ENCODE results near the gene DDX39B.
A peak's percentile ranks its signal among the peaks of the same experiment; 100 is the strongest.
"Not testable (repeated sequence)": the region's sequence is repeated elsewhere in the genome, so short reads cannot be mapped to it uniquely, and the experiment has no call there.

The DDX39B gene

DNA sequence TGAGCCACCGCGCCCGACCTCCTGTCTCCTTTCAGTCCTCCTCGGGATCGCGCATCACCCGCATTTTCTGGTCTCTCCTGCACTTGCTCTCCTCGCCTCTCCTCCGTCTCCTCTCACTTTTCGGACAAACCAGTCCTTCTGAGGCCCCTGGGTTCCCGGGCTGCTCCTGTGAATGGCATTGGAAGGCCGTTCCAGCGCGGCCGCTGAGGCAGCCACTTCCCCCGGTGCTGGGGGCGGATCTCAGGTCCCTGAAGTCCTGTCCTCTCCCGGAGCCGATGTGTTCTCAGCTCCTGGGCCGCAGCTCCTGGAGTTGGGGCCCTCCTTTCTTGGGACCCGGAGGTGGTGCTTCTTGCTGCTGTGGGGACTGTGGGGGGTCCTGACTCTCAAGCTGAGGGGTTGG lies 43.1 kb downstream of the DDX39B start:
- TF ChIP-seq CTCF (conservative IDR thresholded peaks at IDR 0.05): no peak

GRCh38 chr6:31497531-31498476 lies 44.0 kb downstream of the DDX39B start, which contains the start of gene MICB:
MICB (plus strand) TSS chr6:31498145; CDS start chr6:31498194, 49 bp downstream.
- no peak within 1 kb of the TSS for H3K27ac ChIP-seq
- TF ChIP-seq CTCF (conservative IDR thresholded peaks at IDR 0.05): no peak

More for the DNA sequence above, 43.1 kb downstream of the DDX39B start:
- no peak overlapping the region for H3K27ac ChIP-seq

- not testable (repeated sequence) for H3K27ac ChIP-seq
Observed at GRCh38 chr6:31496826-31497225, 45.0 kb downstream of the DDX39B start.

DNA sequence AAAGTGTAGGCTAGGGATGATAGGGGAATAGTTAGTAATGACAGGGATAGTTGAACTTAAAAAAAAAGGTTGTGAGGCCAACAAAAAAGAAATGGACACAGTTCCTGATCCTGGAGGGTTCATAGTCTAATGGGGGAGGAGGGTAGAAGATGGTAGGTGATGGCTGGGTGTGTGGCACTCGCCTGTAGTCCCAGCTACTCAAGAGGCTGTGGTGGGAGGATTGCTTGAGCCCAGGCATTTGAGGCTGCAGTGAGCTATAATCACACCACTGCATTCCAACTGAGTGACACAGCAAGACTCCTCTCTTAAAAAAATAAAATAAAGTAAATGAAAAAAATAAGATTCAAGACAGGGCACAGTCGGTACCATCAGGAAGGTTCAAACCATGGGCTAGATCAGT lies 46.2 kb downstream of the DDX39B start:
- H3K27ac ChIP-seq: no peak overlapping the region
- TF ChIP-seq CTCF (conservative IDR thresholded peaks at IDR 0.05): no peak

GRCh38 chr6:31493875-31494694 lies 47.7 kb downstream of the DDX39B start:
- H3K27ac ChIP-seq: no peak overlapping the region
- peak; percentile 92 for TF ChIP-seq CTCF (conservative IDR thresholded peaks at IDR 0.05)

GRCh38 chr6:31493550-31493874 lies 48.3 kb downstream of the DDX39B start:
- not testable (repeated sequence) for H3K27ac ChIP-seq

GRCh38 chr6:31490115-31490873 lies 51.5 kb downstream of the DDX39B start:
- TF ChIP-seq CTCF (conservative IDR thresholded peaks at IDR 0.05): no peak
- no peak overlapping the region for H3K27ac ChIP-seq

GRCh38 chr6:31489086-31489485 lies 52.7 kb downstream of the DDX39B start:
- H3K27ac ChIP-seq: no peak overlapping the region
- no peak for TF ChIP-seq CTCF (conservative IDR thresholded peaks at IDR 0.05)

DNA sequence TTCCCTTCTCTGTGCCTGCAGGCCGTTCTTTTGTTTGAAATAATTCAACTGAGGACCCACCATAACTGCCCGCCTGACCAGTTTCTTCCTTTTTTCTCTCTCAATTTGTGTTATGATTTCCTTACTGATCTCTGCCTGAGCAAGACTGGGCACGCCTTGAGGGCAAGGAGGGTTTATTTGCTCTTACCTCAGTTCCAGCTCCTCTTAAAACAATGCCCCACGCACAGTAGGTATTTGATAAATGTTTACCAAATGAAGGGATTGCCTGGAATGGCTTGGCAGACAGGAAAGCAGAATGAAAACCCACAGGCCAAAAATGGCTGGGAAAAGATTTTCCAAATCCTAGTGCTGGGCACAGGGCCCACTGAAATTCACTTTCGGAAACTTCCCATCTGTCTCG lies 54.1 kb downstream of the DDX39B start:
- H3K27ac ChIP-seq: not testable (repeated sequence)

GRCh38 chr6:31486065-31486837 lies 55.6 kb downstream of the DDX39B start:
- not testable (repeated sequence) for H3K27ac ChIP-seq

Data from VCaP (cell line).